ENCODE data around the gene SQSTM1.

SQSTM1 gene

DNA sequence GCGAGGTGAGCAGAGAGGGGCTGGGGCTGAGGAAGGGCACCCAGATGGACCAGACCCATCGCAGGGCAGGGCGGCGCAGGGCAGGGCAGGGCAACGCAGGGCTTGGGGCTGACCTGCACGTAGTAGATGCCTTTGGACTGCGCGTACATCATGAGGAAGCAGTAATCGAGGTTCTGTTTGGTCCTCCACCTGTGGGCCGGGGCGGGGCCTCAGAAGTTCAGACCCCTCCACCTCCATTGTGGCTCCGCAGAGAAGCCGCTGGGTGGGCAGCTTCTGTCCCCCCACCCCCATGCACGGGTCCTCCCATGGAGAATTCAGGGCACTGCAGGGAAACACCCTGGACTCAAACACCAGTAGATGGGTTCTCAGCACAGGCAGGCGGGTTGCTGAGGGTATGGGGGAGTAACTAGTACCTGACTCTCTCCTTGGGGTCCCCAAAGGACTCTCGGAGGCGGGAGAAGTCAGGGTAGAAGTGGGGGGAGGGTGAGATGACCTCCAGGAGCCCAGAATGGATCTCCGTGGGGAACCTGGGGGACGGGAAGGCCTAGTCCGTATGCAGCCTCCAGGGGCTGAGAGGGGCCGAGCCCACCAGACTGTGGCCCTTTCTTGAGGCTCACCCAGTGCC is 20.5 kb upstream of the SQSTM1 start:
- no peak for DNase-seq (ENCODE audit: low spot score)
- TF ChIP-seq, protein P1, sequence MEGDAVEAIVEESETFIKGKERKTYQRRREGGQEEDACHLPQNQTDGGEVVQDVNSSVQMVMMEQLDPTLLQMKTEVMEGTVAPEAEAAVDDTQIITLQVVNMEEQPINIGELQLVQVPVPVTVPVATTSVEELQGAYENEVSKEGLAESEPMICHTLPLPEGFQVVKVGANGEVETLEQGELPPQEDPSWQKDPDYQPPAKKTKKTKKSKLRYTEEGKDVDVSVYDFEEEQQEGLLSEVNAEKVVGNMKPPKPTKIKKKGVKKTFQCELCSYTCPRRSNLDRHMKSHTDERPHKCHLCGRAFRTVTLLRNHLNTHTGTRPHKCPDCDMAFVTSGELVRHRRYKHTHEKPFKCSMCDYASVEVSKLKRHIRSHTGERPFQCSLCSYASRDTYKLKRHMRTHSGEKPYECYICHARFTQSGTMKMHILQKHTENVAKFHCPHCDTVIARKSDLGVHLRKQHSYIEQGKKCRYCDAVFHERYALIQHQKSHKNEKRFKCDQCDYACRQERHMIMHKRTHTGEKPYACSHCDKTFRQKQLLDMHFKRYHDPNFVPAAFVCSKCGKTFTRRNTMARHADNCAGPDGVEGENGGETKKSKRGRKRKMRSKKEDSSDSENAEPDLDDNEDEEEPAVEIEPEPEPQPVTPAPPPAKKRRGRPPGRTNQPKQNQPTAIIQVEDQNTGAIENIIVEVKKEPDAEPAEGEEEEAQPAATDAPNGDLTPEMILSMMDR (conservative IDR thresholded peaks at IDR 0.05; ENCODE audit: low read depth) = no peak
- H3K27ac ChIP-seq = peak overlapping the region; percentile 86
- ChIA-PET CTCF (interaction anchor here (0.6 to 1.1 kb wide), 2 partner anchors 23 to 775 kb away, joined by 3 read pairs; no protein-coding TSS in a partner anchor), POLR2A (ENCODE audit: low non-redundant PET) (no interaction called here)

DNA sequence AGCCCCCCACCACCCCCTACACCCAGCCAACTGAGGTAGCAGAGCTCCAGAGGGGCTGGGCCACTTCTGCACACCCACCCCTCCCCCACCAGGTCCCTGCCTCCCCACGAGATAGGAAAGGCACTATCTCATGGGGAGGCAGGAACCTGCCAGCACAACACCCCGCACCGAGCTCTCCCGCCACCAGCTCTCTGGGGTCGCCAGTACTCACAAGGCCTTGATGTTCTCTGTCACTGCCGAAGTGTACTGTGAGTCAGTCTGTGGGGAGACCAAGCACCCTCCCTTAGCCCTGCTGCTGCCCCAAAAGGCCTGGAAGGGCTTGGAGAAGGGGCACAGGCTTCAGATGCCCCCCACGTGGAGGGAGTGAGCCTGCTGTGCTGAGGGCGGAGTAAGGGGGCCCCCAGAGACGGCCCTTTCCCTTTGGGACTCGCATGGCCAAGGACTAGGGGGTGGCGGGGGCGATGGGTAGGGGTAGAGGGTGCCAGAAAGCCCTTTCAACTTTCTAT is 20.0 kb upstream of the SQSTM1 start:
- ChIA-PET POLR2A (ENCODE audit: low non-redundant PET) (interaction anchor here (0.6 kb wide), 1 partner anchor 38 kb away, joined by 3 read pairs; no protein-coding TSS in a partner anchor), CTCF (interaction anchor here (0.6 to 1.1 kb wide), 2 partner anchors 22 to 316 kb away, joined by 3 to 4 read pairs; no protein-coding TSS in a partner anchor)
- peak overlapping the region; percentile 86; the same call in 1 of the 2 replicates for H3K27ac ChIP-seq
- DNase-seq (ENCODE audit: low spot score) = no peak
- TF ChIP-seq, protein P1 (conservative IDR thresholded peaks at IDR 0.05; ENCODE audit: low read depth) = no peak

DNA sequence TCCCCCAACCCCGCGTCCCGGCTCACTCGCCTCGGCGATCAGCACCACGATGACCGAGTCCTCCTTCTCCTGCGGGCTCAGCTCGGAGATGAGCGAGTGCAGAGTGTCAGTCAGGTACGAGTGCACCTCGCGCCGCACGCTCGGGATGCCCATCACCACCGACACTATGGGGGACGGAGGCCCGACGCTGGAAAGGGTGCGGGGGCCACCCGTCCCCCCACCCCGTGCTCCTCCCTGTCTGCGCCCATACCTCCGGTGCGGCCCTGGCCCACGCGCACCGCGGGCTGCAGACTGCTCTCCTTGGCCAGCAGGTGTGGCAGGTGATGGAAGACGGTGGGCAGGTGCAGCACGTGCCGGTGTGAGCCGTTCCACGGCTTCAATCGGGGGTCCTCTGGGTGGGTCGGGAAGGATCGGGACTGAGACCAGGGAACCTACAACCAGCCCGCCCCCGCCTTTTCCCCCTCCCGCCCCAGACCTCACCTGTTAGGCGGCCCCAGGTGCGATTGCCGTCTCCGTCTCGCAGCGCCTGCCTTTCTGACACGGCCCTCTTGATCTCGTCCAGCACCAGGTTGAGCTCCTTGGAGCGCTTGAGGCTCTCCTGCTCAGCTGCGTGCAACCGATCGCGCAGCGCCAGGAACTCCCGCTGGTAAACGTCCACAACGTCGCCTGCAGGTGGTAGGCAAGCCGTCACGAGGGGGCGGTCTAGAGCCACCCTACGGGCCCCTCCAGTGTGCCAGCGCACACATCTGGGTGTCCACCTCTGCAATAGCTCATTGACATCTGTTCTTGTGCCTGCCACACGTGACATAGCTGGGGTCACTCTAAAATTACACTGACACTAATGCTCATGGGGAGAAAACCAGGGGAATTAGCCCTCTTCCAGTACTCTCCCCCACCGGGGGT is 19.1 kb upstream of the SQSTM1 start:
- ChIA-PET CTCF (interaction anchor here (0.5 to 0.7 kb wide), 4 partner anchors 9 to 315 kb away, joined by 3 to 4 read pairs (median 4); no protein-coding TSS in a partner anchor), POLR2A (ENCODE audit: low non-redundant PET) (interaction anchor here (0.6 kb wide), 1 partner anchor 38 kb away, joined by 3 read pairs; no protein-coding TSS in a partner anchor)
- H3K27ac ChIP-seq = peak overlapping the region; percentile 92
- TF ChIP-seq, protein P1 (conservative IDR thresholded peaks at IDR 0.05; ENCODE audit: low read depth) = peak; percentile 27; the same call in 1 of the 2 replicates
- DNase-seq (ENCODE audit: low spot score) = no peak

DNA sequence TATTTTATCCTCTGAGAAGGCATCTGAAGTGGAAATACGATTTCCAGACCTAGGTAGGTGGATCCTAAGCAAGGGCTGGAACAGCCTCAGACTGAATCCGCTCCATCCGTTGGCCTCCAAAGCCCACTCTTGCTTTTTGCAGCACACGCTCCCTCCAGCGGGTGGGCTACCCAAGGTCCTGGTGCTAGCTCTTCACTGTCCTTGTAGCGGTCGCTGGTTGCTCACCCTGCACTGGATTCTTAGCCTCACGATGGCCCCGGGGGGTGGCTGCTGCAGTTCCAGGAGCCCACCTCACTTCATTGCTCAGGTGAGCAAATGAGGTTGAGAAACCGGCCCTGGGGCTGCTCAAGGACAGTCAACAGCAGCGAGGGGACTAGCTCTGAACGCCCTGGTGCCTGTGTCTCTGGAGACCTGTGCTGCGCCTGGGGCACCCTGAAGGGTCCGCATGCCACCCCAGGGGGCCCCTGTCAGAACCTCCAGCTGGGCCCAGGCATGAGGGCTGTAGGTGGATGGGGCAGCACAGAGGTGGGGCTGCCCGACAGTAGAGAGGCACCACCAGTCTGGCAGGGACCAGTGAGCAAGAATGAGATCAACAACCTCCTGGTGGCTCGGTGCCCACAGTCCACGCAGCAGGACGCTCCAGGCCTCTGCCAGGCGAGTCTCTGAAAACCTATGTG is 18.4 kb upstream of the SQSTM1 start:
- ChIA-PET POLR2A (ENCODE audit: low non-redundant PET) (interaction anchor here (0.6 kb wide), 1 partner anchor 359 kb away, joined by 3 read pairs; no protein-coding TSS in a partner anchor), CTCF (interaction anchor here (0.5 to 0.6 kb wide), 2 partner anchors 10 to 165 kb away, joined by 3 to 4 read pairs; no protein-coding TSS in a partner anchor)
- TF ChIP-seq, protein P1 (conservative IDR thresholded peaks at IDR 0.05; ENCODE audit: low read depth) = no peak
- no peak for DNase-seq (ENCODE audit: low spot score)
- peak overlapping the region; percentile 92 for H3K27ac ChIP-seq

DNA sequence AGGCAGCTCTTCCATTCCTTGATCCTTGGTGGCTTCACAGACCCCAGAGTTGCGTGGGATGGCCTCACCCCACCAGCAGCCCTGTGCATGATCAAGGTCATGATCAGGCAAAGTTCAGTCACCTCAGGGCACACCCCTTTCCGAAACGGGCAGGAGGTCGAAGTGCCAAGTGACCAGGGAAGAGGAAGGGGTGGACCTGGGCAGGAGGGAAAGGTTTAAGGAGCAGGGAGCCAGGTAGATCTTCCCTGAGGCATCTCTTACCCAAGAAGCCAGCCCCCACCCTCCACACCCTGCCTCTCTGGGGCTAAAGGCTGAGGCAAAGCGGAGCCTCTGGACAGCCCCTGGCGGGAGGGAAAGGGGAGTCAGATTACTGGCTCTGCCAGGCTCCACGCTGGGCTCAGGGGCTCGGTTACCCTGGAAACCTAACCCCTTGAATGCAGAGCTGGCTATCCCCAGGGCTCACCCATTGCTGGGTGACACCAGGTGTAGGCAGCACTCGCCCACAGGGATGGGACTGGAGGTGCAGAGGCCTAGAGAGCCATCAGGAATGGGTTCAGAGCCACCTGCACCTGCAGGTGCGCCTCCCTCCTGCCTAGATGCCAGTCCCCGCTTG is 17.6 kb upstream of the SQSTM1 start:
- TF ChIP-seq, protein P1 (conservative IDR thresholded peaks at IDR 0.05; ENCODE audit: low read depth) = no peak
- POLR2A ChIA-PET (ENCODE audit: low non-redundant PET) = interaction anchor here (0.6 kb wide), 1 partner anchor 358 kb away, joined by 3 read pairs; no protein-coding TSS in a partner anchor
- peak overlapping the region; percentile 92 for H3K27ac ChIP-seq
- no peak for DNase-seq (ENCODE audit: low spot score)
- CTCF ChIA-PET = no interaction called here
